Measurements from ENCODE around the gene ARID2. TPM values are rescaled to one million over a fixed set of nuclear protein-coding genes. Genes with fewer than 3 reads are reported as not detected.

Gene ARID2
- total and polyA plus RNA-seq, 8 donors, result 6.1 to 25.6 (median 13.8) TPM

DNA sequence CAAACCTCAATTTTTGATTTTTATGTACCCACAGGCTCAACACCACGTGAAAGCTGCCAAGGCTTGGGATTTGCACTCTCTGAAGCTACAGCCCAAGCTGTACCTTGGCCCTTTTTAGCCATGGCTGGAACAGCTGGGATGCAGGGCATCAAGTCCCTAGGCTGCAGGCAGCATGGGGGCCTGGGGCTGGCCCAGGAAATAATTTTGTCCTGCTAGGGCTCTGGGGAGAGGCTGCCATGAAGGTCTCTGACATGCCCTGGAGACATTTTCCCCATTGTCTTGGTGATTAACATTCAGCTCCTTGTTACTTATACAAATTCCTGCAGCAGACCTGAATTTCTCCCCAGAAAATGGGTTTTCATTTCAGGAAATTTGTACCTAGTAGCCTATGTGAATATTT, 157.2 kb downstream of the ARID2 start:
- H3K27ac ChIP-seq, result no peak overlapping the region
- no peaks in the 10 kb centered on the region for H3K4me1 ChIP-seq
- no peak for DNase-seq
- no peak for ATAC-seq
- H3K36me3 ChIP-seq, result peaks cover 0 to 4% (median 2%) of the 10 kb centered on the region in 3 donors
- no peaks in the 10 kb centered on the region for H3K27me3 ChIP-seq
- H3K9me3 ChIP-seq, result no peaks in the 10 kb centered on the region
- TF ChIP-seq, protein P1, sequence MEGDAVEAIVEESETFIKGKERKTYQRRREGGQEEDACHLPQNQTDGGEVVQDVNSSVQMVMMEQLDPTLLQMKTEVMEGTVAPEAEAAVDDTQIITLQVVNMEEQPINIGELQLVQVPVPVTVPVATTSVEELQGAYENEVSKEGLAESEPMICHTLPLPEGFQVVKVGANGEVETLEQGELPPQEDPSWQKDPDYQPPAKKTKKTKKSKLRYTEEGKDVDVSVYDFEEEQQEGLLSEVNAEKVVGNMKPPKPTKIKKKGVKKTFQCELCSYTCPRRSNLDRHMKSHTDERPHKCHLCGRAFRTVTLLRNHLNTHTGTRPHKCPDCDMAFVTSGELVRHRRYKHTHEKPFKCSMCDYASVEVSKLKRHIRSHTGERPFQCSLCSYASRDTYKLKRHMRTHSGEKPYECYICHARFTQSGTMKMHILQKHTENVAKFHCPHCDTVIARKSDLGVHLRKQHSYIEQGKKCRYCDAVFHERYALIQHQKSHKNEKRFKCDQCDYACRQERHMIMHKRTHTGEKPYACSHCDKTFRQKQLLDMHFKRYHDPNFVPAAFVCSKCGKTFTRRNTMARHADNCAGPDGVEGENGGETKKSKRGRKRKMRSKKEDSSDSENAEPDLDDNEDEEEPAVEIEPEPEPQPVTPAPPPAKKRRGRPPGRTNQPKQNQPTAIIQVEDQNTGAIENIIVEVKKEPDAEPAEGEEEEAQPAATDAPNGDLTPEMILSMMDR (IDR thresholded peaks at IDR 0.05), result no peak
- no peak for FAIRE-seq
- intact Hi-C loops (cut with DNase I), result no loop called here
- 100% methylated on average over 1 of the region's 1 CpG for WGBS, 2 donors
- H3K4me3 ChIP-seq, result no peak overlapping the region

DNA sequence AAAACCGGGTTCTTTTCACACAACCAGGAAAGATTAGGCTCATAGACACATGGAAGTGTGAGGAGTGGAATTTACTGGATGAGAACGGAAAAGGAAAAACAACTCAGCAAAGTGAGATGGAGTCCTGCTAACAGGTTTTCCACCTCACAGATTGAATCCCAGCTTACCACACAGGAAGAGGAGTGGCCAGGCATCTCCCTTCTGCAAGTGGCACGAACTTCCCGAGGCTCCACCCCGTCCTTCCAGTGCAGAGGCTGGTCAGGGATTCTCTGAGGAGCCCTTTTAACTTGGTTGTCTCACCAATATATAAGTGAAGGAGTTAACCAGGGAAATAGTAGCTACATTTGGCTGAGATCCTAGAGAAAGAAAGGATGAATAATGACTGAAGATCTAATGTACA, 158.0 kb downstream of the ARID2 start:
- Histone ChIP-seq H3K9me3 (no peaks in the 10 kb centered on the region), H3K27me3 (no peaks in the 10 kb centered on the region), H3K27ac (no peak overlapping the region), H3K4me1 (no peaks in the 10 kb centered on the region), H3K36me3 (peaks cover 0 to 10% (median 4%) of the 10 kb centered on the region in 3 donors), H3K4me3 (no peak overlapping the region)
- no peak for FAIRE-seq
- TF ChIP-seq, protein P1 (IDR thresholded peaks at IDR 0.05), result no peak
- ATAC-seq, result no peak
- 82 to 91% methylated on average over 5 of the region's 5 CpGs for WGBS, 2 donors
- intact Hi-C loops (cut with DNase I), result no loop called here
- DNase-seq, result no peak

DNA sequence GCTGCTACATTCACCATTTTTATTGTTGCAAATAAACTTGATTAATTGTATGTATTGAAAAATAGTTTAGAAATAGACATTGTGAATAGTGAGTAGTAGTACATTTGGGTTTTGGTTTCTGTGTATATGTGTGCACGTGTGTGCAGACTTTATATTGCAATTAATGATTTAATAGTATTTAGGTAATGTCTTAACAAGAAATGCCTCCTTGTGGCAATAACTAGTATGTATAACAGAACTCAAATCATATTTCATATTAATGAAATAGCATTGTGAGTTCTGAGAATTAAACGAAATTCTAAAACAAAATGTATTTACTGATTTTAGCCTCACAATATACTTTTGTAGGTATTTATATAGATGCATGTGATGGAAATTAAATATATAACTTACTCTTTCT, 160.8 kb downstream of the ARID2 start:
- Histone ChIP-seq H3K27ac (no peak overlapping the region), H3K27me3 (no peaks in the 10 kb centered on the region), H3K9me3 (no peaks in the 10 kb centered on the region), H3K4me3 (no peak overlapping the region), H3K36me3 (peaks cover 0 to 37% (median 6%) of the 10 kb centered on the region in 3 donors), H3K4me1 (no peaks in the 10 kb centered on the region)
- ATAC-seq (no peak), FAIRE-seq (no peak), DNase-seq (no peak)
- intact Hi-C loops (cut with DNase I), result no loop called here
- 86% methylated on average over 2 of the region's 2 CpGs for WGBS, 2 donors
- TF ChIP-seq, protein P1 (IDR thresholded peaks at IDR 0.05), result no peak

DNA sequence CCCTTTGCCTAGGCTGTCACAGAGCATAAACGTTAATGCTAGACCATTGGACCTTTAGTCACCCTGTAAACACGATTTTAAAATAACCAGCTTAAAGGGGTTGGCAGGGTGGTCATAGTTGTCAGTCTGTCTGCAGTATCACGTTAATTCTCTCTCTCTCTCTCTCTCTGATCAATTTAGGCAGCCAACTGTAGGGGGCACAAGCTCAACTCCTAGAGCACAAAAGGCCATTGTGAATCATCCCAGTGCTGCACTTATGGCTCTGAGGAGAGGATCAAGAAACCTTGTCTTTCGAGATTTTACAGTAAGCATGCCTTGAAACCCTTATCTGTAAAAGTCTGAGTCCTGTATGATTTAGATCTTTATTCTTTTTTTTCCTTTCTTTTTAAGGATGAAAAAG, 163.7 kb downstream of the ARID2 start:
- Histone ChIP-seq H3K27ac (no peak overlapping the region), H3K9me3 (no peaks in the 10 kb centered on the region), H3K36me3 (peaks cover 0 to 40% (median 3%) of the 10 kb centered on the region in 3 donors), H3K4me3 (no peak overlapping the region), H3K4me1 (no peaks in the 10 kb centered on the region), H3K27me3 (no peaks in the 10 kb centered on the region)
- FAIRE-seq (no peak), ATAC-seq (no peak), DNase-seq (no peak)
- 60 to 63% methylated on average over 4 of the region's 4 CpGs for WGBS, 2 donors
- TF ChIP-seq, protein P1 (IDR thresholded peaks at IDR 0.05), result no peak
- intact Hi-C loops (cut with DNase I), result no loop called here

DNA sequence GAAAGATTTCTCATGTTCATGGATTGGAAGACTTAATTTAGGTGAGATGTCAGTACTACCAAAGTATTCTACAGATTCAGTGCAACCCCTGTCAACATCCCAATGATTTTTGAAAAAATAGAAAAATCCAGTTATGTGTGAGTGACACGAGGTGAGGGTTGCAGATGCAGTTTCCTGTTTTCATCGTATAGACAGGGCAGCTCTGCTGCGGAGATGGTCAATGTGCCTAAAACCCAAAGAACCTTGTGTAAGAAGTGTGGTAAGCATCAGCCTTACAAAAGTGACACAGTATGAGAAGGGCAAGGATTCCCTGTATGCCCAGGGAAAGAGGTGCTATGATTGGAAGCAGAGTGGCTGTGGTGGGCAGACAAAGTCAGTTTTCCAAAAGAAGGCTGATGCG, 166.5 kb downstream of the ARID2 start:
- ATAC-seq (no peak), FAIRE-seq (no peak), DNase-seq (no peak)
- peaks cover 0 to 40% (median 3%) of the 10 kb centered on the region in 3 donors for H3K36me3 ChIP-seq
- whole genome bisulfite sequencing, 2 donors, result 95 to 96% methylated on average over 4 of the region's 4 CpGs
- no peaks in the 10 kb centered on the region for H3K9me3 ChIP-seq
- TF ChIP-seq, protein P1 (IDR thresholded peaks at IDR 0.05), result no peak
- H3K27me3 ChIP-seq, result no peaks in the 10 kb centered on the region
- H3K4me1 ChIP-seq, result no peaks in the 10 kb centered on the region
- no peak overlapping the region for H3K27ac ChIP-seq
- H3K4me3 ChIP-seq, result no peak overlapping the region
- intact Hi-C loops (cut with DNase I), result no loop called here

Measured in pancreas (tissue), 10 donors.